GM21529 (cell line): ENCODE results near the gene GPER1.
"Not testable (repeated sequence)": the region's sequence is repeated elsewhere in the genome, so short reads cannot be mapped to it uniquely, and the experiment has no call there.

Experiments used
- ATAC-seq: cut with Tn5 transposase; IDR thresholded peaks from one replicate; pipeline ENCODE4 v1.9.1; 2021; ENCODE audit not compliant: unreplicated experiment

GPER1 gene

DNA sequence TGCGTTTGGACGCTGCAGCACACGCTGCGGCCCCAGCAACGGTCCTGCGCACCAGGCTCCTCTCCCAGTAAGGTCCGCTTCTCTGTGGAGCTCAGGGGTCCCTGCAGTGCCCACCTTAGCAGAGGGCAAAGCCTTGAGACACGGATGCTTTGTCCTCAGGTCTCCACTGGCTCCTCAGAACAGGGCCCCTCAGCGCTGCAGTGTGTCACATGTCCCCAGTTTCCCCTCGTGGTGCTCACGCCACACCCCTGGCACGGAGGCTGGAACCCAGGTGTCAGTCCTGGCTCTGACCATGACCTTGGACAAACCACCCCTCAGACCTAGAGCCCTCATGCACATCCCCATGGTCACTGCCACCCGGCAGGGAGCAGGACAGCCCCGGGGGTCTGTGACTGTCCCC is 19.9 kb upstream of the GPER1 start:
- ATAC-seq: no peak

DNA sequence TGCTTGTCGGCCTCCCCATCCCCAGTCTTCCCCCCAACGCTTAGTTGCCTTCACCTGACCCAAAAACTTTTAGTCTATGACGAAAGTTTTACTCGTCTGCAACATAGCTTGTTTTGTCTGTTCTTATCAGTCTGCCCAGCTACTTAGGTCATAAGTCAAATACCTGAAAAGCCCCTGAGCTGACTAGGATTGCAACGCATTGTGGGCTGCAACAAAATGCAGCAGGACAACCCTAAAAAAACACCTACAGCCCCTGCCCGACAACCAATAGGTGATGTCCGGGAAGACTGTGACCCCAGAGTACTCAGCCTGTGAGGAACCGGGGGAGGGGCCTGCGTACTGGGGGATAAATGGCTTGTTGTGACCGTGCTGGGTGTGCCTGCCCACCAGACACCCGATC is 19.3 kb upstream of the GPER1 start:
- ATAC-seq: no peak

DNA sequence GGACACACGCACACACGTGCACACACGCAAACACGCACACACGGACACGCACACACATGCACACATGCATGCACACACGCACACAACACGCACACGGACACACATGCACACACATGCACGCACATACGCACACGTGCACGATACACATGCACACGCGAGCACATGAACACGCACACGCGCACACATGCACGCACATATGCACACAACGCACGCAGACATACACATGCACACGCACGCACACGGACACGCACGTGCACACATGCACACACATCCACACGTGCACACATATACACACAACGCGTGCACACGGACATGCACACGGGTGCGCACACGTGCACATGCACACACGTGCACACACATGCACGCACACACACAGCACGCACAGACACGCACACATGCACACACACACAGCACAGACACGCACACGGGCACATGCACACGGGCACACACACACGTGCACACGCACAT is 17.3 kb upstream of the GPER1 start:
- ATAC-seq: no peak

DNA sequence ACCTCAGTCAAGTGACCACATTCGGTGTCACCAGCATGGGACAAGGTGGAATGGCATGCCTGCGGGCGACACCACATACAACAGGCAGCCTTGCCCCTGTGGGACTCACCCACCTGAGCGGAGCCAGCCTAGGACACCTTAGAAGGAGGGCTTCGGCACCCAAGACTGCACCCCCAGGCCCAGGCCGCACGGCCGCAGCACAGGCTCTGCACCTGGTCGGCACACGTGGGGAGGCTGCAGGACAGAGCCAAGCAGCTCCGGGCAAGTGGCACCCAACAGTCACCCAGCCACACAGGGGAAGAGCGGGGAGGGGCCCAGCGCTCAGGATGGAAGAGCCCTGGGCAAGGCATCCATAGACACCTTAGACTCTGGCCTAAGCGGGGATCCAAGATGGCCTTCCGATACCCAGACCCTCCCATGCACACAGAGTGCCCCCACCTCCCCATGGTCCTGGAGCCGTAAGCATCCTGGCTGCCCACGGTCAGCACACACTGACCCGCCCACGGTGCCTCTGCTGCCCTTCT is 16.1 kb upstream of the GPER1 start:
- ATAC-seq: no peak

DNA sequence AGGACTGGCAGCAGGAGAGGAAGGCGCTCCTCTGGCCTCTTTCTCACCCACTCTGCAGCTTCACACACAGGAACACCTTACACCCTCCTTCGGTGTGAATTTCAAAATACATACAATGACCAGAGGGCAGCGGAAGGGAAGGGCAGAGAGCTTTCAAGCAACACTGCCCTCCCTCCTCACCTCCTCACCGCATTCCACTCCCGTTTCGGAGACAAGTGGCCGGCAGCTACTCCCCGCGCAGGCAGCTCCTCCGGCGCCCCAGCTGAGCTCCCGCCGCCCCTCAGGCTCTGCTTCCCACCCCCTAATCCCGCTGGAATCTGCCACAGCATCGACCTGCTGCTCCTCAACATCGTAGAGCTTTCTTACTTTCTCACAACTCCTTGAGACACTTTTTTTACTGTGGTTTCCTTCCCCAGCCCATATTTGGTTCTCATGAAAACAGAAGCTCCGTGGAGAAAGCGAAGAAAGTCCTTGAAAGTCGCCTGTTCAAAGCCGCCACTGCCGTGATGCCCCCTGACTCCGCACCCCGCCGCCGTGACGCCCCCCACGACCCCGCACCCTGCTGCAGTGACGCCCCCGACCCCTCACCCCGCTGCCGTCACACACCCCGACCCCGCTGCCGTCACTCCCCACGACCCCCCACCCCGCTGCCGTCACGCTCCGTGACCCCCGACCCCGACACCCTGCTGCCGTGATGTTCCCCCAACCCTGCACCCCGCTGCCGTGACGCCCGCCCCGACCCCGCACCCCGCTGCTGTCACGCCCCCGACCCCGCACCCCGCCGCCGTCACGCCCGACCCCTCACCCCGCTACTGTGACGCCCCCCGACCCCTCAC is 14.6 kb upstream of the GPER1 start:
- ATAC-seq: no peak

DNA sequence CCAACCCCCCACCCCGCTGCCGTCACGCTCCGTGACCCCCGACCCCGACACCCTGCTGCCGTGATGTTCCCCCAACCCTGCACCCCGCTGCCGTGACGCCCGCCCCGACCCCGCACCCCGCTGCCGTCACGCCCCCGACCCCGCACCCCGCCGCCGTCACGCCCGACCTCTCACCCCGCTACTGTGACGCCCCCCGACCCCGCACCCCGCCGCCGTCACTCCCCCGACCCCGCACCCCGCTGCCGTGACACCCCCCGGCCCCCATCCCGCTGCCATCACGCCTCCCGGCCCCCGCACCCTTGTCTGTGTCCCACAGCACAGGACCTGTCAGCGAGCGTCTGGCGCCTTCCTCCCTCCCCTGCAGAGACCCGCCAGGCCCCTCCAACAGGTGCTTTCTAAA is 13.9 kb upstream of the GPER1 start:
- ATAC-seq: not testable (repeated sequence)

DNA sequence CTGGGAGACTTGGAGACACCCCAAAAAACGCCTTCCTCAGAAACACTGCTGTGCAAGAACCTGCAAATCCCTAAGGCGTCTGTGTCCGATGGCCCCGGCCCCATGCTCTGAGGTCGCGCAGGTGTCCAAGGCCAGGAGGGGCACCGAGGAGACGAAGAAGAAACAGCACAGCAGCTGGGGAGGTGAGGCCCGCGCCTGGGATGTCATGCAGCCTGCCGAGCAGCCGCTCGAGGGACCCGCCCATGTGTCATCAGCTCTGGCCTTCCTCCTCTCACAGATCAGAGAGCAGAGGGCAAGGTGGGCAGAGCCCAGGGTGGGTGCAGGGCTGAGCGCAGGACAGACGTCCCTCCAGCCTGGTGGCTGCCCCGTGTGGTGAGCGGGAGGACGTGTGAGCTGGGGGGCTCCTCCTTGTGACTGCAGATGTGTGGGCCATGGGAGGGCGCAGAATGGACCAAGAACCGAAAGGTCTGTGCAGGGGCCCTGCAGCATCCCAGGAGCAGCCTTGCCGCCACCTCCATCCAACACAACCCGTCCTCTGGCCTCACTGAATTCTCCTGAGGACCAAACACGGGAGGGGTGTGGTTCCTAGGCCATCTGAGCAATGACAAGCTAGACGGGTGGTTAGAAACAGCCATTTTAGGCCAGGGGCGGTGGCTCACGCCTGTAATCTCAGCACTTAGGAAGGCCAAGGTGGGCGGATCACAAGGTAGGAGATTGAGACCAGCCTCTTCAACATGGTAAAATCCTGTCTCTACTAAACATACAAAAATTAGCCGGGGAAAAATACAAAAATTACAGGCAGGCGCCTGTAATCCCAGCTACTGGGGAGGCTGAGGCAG is 13.1 kb upstream of the GPER1 start:
- no peak for ATAC-seq

DNA sequence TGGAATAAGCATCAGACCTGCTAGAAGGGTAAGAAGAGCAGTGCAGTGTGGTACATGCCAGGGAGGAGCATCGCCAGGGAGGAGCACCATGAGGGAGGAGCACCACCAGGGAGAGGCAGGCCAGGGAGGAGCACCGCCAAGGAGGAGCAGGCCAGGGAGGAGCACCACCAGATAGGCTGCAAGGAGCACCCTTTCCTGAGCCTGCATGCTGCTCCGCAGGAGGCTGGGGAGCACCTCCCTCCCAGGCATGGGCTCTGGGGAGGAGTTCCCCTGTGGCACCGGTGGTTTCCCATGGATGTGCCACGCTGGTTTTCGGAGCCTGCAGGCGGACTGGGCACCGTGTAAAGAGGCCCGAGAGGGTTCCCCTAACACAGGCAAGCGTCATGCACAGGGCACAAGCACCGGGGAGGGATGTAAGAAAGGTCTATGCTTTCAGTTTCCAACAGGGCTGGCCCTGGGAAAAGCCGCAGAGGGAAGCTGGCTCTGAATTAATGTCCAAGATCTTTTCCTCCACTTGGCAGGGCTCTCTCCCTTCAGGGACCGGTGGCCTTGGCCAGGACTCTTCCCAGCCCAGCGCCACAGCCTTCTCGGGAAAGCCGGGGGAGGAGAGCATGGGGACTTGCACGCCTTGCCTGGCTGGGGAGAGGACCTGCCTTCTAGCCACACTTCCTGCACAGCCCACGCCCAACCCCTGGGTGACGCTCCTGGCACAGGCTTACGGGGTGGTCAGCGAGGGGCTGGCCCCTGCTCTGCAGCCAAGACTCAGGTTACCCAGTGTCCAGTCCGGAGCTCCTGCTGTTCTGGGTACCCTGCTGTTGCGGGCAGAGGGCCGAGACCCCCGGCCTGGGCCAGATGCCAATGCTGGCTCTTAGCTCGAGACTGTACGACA is 11.5 kb upstream of the GPER1 start:
- ATAC-seq: no peak

DNA sequence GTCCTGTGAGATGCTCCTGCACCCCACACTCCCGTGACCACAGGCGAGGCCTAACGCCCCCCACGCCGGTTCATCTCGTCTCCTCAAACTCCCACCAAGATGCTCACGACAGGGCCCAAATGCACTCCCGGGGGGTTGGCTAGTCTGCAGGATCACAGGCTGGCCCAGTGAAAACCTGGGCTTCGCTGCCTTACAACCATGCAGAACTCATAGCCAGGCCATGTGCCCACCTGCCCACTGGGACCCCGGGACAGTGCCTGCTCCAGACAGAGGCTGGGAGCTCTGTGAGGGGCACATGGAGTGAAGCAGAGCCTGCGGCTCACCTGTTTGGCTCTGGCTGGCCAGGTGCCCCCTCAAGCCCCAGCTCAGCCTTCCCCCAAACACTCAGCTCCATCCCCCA is 9.4 kb upstream of the GPER1 start:
- ATAC-seq: no peak

DNA sequence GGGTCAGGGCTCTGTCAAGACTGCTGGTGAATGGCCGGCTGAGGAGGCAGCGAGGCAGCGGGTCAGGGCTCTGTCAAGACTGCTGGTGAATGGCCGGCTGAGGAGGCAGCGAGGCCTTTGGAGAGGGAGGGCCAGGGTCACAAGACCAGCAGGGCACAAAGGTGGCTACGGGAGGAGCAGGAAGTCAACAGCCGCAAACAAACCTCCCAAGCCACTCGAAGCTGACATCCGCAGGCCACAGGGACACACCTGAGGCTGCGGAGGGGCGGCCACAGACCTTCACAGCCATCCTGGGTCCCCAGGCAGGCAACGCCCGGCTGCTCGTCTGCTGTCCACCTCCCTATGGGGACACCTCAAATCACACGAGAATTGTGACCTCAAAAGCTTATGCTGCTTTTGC is 8.9 kb upstream of the GPER1 start:
- no peak for ATAC-seq

DNA sequence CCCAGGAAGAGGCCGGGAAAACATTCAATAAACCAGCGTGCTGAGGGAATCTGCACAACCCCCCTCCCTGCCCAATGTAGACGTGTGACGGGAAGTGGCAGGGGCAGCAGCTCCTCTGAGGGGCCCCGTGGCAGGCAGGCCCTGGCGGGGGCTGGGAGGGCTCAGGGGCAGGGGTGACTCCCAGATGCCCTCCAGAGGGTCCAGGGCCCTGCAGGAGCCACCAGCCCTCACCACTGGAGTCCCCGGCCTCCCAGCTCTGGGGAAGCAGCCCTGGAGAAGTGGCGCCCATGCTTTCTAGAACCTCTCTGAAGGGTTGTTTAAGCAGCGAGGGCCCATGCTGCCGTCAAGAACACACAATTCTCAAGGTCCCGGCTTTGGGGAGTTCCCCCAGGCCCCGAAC is 8.4 kb upstream of the GPER1 start:
- ATAC-seq: no peak

DNA sequence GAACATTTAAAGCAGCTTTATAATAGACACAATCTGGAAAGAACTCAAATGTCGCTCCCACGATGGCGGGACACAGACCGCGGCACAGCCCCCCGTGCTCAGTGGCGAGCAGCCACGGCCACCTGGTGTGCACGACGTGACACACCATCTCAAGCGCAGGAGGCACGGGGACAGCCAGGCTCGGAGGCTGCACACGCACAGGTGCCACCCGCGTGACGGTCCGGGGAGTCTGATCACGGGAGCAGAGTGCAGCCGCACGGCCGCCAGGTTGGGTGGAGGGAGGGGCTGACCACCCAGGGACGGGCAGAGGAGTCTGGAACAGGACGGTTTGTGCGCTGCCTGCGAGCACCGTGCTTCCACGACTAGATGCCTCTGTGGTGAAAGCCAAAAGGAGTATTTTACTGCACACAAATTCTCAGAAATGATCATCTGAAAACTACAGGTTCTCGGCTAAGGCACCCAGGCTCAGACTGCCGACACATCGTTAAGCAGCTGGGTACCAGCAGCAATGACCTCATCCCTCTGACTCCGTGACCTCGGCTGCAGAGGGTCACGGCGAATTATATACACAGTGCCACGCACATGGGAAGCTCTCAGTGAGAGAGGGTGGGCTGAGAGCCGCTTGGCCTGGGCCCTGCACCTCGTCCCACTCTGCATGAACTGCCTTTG is 7.5 kb upstream of the GPER1 start:
- no peak for ATAC-seq

DNA sequence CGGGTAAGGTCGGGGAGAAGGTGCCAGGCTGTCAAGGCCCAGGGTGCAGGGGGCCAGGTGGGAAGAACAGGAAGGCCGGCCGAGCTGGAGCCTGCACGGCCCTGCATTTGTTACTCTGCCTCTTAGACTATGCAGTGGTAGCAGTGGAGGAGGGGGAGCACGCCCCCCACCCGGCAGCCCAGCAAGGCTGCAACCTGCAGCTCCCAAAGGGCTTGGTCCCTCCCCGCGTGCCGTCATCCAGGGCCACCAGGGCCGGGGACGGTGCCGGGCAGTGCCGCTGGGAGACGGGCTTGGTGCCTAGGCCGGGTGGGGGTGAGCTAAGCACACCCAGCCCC is 7.0 kb upstream of the GPER1 start:
- no peak for ATAC-seq

DNA sequence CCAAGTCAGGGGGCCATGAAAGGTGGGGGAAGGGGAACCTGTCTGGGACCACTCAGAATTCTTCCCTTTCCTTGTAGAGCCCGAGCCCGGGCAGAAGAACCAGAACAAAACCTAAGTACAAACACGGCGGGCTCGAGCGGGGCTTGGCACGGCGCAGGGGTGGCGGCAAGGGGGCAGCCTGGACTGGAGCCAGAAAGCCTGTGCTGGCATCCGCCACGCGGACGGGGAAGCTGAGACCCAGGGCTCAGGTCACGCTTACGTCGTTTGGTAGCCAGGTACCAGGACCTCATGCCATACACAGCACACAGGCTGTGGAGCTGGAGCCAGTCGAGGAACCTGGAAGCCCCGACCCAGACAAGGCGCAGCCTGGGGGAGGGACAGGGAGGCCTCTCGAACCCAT is 6.6 kb upstream of the GPER1 start:
- ATAC-seq: no peak

DNA sequence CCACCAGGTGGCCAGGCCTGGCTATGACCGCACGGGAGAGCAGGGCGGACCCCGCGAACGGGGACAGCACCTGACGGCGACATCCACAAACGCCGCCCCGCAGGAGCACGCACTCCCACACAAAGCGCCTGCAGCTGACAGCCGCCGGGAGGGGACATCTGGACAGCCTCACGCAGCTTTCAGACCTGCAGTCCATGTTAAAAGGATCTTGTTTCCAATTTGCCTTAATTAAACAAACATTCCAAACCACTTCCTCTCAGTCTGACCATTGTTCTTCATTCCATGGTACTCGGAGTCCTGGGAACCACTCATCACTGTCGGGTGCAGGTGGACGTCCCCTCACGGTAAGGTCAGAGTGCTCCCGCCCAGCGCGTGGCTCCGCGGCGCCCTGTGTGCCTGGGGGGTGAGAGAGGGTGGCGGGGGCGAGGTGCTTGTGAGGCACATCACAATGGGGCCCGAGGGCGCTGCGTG is 5.9 kb upstream of the GPER1 start:
- no peak for ATAC-seq

DNA sequence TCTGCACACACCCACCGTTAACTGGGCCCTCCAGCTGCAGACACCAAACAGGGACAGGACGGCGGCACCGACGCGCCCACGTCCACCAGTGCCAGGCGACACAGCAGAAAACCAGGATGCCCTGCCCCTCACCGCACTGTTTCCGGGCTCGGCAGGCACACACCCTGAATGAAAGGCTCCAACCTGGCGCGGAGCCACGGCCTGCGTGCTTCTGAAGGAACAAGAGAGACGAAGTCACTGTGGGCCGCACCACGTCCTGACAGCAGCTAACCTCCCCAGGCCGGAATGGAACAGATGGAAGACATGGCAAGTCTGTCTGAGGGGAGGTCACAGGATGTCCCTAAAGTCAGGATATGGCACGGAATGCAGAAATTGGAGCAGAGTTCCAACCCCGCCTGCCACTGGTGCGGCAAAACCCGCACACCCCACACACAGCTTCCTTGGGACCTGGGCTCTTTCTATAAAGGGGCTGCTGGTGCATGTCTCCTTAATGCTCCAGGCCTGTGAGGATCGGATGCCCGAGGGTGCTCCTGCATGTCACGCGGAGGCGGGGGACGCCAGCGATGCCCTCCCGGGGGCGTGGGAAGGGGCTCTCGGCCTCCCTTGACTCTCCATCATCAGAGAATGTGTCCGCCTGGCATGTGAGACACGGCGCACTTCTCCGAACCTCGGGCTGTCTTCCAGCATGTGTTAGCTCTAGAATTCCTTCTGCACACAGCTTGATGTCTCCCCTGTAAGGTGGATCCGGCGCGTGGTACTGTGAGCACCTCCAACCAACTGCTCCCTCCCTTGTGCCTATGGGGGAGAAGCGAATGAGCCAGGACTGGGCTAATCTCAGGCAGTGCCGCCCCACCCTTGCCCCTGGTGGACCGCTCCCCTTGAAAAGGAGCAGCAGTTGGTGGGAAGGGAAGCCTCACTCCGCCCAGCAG is 3.9 kb upstream of the GPER1 start:
- no peak for ATAC-seq

DNA sequence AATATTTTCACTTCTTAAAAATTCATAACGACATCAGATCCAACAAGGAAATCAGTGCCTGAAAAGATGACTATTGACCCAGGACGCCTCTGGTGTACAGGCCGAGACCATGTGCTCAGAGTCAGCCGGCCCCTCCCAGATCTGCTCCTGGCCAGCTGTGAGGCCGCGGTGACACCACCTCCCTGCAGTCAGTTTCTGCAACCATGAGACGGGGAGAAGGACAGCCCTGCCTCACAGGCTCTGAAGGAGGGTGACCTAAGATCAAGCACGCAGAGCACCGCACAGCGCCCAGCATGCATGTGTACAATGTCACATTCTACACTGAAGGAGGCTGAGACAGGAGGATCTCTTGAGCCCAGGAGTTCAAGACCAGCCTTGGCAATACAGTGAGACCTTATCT is 2.6 kb upstream of the GPER1 start:
- ATAC-seq: no peak

DNA sequence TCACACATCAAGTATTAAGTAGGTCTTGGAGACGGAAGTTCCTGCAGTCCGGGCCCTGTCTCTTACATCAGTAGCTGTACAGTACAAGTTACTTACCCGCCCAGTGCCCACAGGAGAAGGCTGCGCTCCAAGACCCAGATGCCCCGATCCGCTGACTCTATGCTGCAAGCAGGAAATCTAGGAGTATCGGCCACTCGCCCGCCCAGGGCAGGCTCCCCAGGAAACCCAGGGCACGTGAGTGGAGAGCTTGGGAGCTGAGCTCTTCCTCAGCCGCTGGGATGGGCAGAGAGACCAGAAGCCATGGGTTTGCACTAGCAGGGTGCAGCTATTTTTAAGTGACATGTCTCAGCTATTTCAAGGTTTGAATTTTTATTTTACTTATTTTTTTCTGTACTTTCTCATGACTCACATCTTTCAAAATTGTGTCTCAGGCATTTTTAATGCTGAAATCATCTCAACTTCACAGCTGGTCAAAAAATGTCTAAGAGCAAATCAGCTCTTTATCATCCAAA is 1.9 kb upstream of the GPER1 start:
- ATAC-seq: no peak
